NCI-H2029 (cell line): ENCODE data around the gene ZBTB16.

Source experiments
- DNase-seq: peaks from one replicate; lab custom pipeline; 2025; lab: John Stamatoyannopoulos, UW

ZBTB16 gene

GRCh38 chr11:114152785-114153184 is 93.3 kb downstream of the ZBTB16 start:
- DNase-seq: no peak

GRCh38 chr11:114153224-114153623 is 93.7 kb downstream of the ZBTB16 start:
- DNase-seq: no peak

GRCh38 chr11:114154271-114155047 is 94.9 kb downstream of the ZBTB16 start:
- no peak for DNase-seq

- DNase-seq: no peak
Measured at GRCh38 chr11:114155116-114155515, 95.6 kb downstream of the ZBTB16 start.

GRCh38 chr11:114156131-114156581 is 96.6 kb downstream of the ZBTB16 start:
- no peak for DNase-seq

GRCh38 chr11:114156782-114157181 is 97.3 kb downstream of the ZBTB16 start:
- no peak for DNase-seq

- no peak for DNase-seq
Measured at GRCh38 chr11:114157476-114158050, 98.1 kb downstream of the ZBTB16 start.

GRCh38 chr11:114158421-114158820 is 98.9 kb downstream of the ZBTB16 start:
- no peak for DNase-seq

- DNase-seq: no peak
Measured at GRCh38 chr11:114158886-114159285, 99.4 kb downstream of the ZBTB16 start.

GRCh38 chr11:114159320-114159719 is 99.8 kb downstream of the ZBTB16 start:
- no peak for DNase-seq

GRCh38 chr11:114159802-114160632 is 100.5 kb downstream of the ZBTB16 start:
- peak; percentile 96 for DNase-seq

- DNase-seq: no peak
Measured at GRCh38 chr11:114160894-114161293, 101.4 kb downstream of the ZBTB16 start.

GRCh38 chr11:114161486-114162250 is 102.2 kb downstream of the ZBTB16 start:
- DNase-seq: no peak

GRCh38 chr11:114162719-114163123 is 103.2 kb downstream of the ZBTB16 start:
- DNase-seq: peak; percentile 89

GRCh38 chr11:114163229-114163631 is 103.7 kb downstream of the ZBTB16 start:
- no peak for DNase-seq

- DNase-seq: no peak
Measured at GRCh38 chr11:114163830-114164401, 104.4 kb downstream of the ZBTB16 start.

GRCh38 chr11:114164546-114164945 is 105.0 kb downstream of the ZBTB16 start:
- DNase-seq: no peak

- no peak for DNase-seq
Measured at GRCh38 chr11:114165326-114166230, 106.1 kb downstream of the ZBTB16 start.

- no peak for DNase-seq
Measured at GRCh38 chr11:114166362-114166761, 106.9 kb downstream of the ZBTB16 start.

GRCh38 chr11:114166897-114167323 is 107.4 kb downstream of the ZBTB16 start:
- DNase-seq: peak; percentile 36
